Suprapubic skin (tissue), 3 donors: ENCODE measurements around the gene HIBCH.

Source experiments
- EP300 ChIP-seq: sonication (generic); formaldehyde crosslinking; IDR thresholded peaks from one replicate; pipeline ENCODE4 v1.6.1; 2017; ENCODE audit warnings: antibody characterized with exemption
- POLR2A ChIP-seq, 2 donors: fragments of 450-650 bp; IDR thresholded peaks; one replicate each; pipeline ENCODE4 v1.6.1; 2017; ENCODE audit warnings: antibody characterized with exemption in 2 of 2, mild to moderate bottlenecking in 2 of 2, moderate library complexity in 2 of 2
- TF ChIP-seq, protein P1 (sequence below), 2 donors: fragments of 200-600 bp in 1 of 2; fragments of 450-650 bp in 1 of 2; sonication (generic) in 1 of 2; IDR thresholded peaks; one replicate each; pipeline ENCODE4 v1.5.1; 2016 to 2019; ENCODE audit warnings: antibody characterized with exemption in 2 of 2, mild to moderate bottlenecking in 1 of 2, moderate library complexity in 1 of 2

DNA sequence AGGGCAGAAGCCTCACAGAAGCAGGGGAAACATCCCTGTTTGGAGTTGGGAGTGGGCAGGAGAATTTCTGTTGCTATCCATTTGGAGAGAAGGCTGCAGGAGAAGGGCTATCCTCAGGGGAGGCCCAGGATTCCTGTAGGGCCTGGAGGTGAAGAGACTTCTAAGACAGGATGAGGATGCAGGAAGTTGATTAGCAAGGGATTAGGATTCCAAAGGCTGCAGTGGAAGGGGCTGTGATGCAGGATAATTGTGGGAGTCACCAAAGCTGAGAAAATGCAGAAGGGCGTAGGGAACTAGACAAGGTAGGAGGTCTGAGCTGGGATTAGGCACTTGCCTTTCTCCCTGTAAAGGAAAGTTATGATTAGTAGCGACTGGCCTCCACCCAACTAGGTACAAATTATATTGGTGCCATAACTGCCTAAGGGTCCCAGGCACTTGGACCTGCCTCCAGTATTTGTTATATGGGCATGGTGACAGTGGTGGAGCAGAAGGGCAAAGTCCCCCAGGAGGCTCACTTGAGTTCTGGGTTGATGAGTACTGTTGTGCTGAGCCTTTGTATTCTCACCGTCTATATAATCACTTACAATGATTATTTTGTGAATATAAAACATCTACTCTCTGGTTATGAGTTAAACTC, 160.7 kb downstream of the HIBCH start:
- TF ChIP-seq, protein P1, sequence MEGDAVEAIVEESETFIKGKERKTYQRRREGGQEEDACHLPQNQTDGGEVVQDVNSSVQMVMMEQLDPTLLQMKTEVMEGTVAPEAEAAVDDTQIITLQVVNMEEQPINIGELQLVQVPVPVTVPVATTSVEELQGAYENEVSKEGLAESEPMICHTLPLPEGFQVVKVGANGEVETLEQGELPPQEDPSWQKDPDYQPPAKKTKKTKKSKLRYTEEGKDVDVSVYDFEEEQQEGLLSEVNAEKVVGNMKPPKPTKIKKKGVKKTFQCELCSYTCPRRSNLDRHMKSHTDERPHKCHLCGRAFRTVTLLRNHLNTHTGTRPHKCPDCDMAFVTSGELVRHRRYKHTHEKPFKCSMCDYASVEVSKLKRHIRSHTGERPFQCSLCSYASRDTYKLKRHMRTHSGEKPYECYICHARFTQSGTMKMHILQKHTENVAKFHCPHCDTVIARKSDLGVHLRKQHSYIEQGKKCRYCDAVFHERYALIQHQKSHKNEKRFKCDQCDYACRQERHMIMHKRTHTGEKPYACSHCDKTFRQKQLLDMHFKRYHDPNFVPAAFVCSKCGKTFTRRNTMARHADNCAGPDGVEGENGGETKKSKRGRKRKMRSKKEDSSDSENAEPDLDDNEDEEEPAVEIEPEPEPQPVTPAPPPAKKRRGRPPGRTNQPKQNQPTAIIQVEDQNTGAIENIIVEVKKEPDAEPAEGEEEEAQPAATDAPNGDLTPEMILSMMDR (IDR thresholded peaks at IDR 0.05): no peak
- TF ChIP-seq POLR2A (IDR thresholded peaks at IDR 0.05) (no peak), EP300 (no peak)
